ENCODE results near the gene ZDHHC17.

Gene ZDHHC17

DNA sequence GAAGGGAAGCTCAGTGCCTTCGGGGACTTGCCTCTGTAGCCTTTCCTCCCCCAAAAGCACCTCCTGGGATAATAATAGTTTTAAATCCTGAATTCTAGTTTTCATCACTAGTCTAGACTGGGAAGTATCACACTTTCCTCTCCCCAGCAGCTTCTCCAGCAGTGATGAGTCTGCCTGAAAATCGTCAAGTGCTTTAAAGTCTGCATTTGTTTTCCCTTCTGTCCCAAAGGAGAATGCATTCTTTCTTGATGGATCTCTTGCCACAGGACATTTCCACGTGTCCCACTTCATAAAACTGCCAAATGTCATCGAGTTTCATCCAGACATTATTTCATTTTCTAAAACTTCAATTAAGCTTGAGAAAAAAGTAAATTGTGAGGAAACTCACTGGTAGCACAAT is 99.9 kb downstream of the ZDHHC17 start:
- peak overlapping the region in 2 of 11 experiments; percentile 5 to 7; a peak in 3 of 22 replicates for H3K9ac ChIP-seq
- H3K9me3 ChIP-seq (replicated peaks in 1 of 11) = peaks cover 0 to 9% (median 4%) of the 10 kb centered on the region in 11 experiments; a peak in 11 of 22 replicates
- no peaks in the 10 kb centered on the region for H3K27me3 ChIP-seq
- H3K36me3 ChIP-seq = peaks cover 0 to 35% (median 16%) of the 10 kb centered on the region in 11 experiments; a peak in 10 of 22 replicates
- no peak for TF ChIP-seq Cebpa-rat (IDR thresholded peaks at IDR 0.05)
- peak overlapping the region; percentile 40 to 97 (median 87); a peak in 21 of 22 replicates for H3K4me2 ChIP-seq
- H3K4me1 ChIP-seq = peaks cover 54 to 83% (median 72%) of the 10 kb centered on the region in 10 experiments
- no peak overlapping the region for H3K4me3 ChIP-seq
- no peaks in the 10 kb centered on the region; a peak in 1 of 22 replicates for H4K20me1 ChIP-seq
- H3K27ac ChIP-seq = peak overlapping the region in 7 of 11 experiments; percentile 0 to 84 (median 25); a peak in 8 of 22 replicates

DNA sequence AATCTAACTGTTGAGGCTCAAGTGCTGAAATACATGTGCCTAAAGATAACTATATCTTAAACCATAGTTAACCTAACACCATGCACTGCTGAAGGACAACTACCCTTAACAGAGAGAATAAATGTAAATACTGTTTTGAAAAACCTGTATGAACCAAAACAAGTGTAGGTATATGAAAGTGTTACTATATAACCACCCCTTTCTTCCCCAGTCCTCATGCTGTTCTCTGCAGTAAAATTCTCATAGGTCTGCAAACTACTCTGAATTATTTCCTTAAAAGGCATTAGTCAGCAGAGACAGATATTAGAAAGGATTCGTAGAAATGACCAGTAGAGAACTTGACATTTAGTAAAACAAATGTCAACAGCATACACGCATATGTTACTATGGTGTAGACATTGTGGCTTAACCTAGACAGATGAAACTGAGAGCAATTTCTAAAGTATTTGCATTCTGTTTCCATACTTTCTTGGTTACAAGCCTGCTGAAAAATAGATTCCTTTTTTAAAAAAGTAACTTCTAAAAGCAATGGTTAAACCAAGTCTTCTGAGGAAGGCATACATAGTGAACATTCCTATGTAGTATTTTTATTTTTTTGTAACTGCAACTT is 101.0 kb downstream of the ZDHHC17 start:
- peak overlapping the region in 2 of 10 experiments; percentile 12 to 51; a peak in 3 of 20 replicates for H3K4me3 ChIP-seq
- TF ChIP-seq Cebpa-rat (IDR thresholded peaks at IDR 0.05) = no peak
- peak overlapping the region in 4 of 11 experiments; percentile 11 to 74 (median 72); a peak in 5 of 22 replicates for H3K9ac ChIP-seq
- peak overlapping the region; percentile 1 to 97 (median 87); a peak in 21 of 22 replicates for H3K4me2 ChIP-seq
- H3K27me3 ChIP-seq = no peaks in the 10 kb centered on the region
- H3K36me3 ChIP-seq = peaks cover 0 to 36% (median 15%) of the 10 kb centered on the region in 11 experiments; a peak in 11 of 22 replicates
- H4K20me1 ChIP-seq = no peaks in the 10 kb centered on the region; a peak in 1 of 22 replicates
- peaks cover 0 to 20% (median 11%) of the 10 kb centered on the region in 11 experiments; a peak in 12 of 22 replicates for H3K9me3 ChIP-seq (replicated peaks in 1 of 11)
- H3K4me1 ChIP-seq = peaks cover 46 to 78% (median 63%) of the 10 kb centered on the region in 10 experiments
- peak overlapping the region in 7 of 11 experiments; percentile 70 to 84 (median 78); a peak in 11 of 22 replicates for H3K27ac ChIP-seq

DNA sequence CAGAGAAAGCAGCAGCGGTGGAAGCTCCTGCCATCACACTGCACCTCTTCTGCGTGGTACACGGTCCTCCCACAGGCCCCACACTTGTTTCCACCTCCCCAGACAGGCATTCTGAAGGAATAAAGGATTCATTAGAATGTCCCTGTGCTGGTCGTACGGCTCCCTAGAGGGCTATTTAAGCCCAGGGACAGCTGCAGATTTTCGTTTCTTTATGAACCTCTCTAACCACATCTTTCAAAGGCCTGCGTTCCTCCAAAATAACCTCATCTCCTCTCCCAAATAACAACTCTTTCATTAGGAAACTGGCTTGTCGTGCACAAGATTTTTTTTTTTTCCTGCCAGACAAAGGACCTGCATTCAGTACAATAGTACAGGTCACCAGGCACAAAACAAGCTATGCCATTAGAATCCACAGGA is 102.2 kb downstream of the ZDHHC17 start:
- Histone ChIP-seq H3K9me3 (replicated peaks in 1 of 11) (peaks cover 0 to 25% (median 11%) of the 10 kb centered on the region in 11 experiments; a peak in 12 of 22 replicates), H4K20me1 (no peaks in the 10 kb centered on the region), H3K9ac (peak overlapping the region in 9 of 11 experiments; percentile 46 to 74 (median 67); a peak in 18 of 22 replicates), H3K4me1 (peaks cover 46 to 82% (median 57%) of the 10 kb centered on the region in 10 experiments), H3K4me3 (peak overlapping the region in 8 of 10 experiments; percentile 21 to 56 (median 46); a peak in 14 of 20 replicates), H3K27ac (peak overlapping the region in 10 of 11 experiments; percentile 15 to 84 (median 76); a peak in 20 of 22 replicates), H3K36me3 (peaks cover 0 to 31% (median 14%) of the 10 kb centered on the region in 11 experiments; a peak in 11 of 22 replicates), H3K27me3 (no peaks in the 10 kb centered on the region), H3K4me2 (peak overlapping the region; percentile 72 to 97 (median 87))
- TF ChIP-seq Cebpa-rat (IDR thresholded peaks at IDR 0.05) = no peak

DNA sequence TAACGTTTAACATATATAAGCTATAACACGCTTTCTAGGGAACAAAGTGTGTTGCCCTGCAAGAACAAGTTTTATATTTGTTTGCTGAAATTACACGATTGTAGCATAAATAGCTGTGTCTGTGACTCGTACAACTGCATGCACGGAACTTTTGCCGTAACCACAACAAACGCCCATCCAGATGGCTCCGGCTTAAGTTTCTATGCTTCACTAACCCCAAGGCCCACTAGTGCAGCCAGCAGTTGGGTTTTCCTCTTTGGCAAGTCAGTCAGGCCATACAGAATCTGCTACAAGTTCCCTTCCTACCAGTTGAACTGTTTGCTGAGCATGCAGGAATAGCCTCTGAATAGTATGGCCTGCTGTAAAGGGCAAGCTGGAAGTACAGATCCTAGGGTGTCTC is 102.8 kb downstream of the ZDHHC17 start:
- H3K27ac ChIP-seq = peak overlapping the region in 10 of 11 experiments; percentile 15 to 84 (median 76); a peak in 20 of 22 replicates
- no peaks in the 10 kb centered on the region for H4K20me1 ChIP-seq
- H3K9ac ChIP-seq = peak overlapping the region in 9 of 11 experiments; percentile 46 to 74 (median 67); a peak in 18 of 22 replicates
- peaks cover 0 to 27% (median 11%) of the 10 kb centered on the region in 11 experiments; a peak in 12 of 22 replicates for H3K9me3 ChIP-seq (replicated peaks in 1 of 11)
- H3K4me2 ChIP-seq = peak overlapping the region; percentile 72 to 97 (median 87)
- TF ChIP-seq Cebpa-rat (IDR thresholded peaks at IDR 0.05) = no peak
- H3K27me3 ChIP-seq = no peaks in the 10 kb centered on the region
- H3K4me3 ChIP-seq = peak overlapping the region in 8 of 10 experiments; percentile 21 to 56 (median 46); a peak in 13 of 20 replicates
- peaks cover 0 to 26% (median 10%) of the 10 kb centered on the region in 11 experiments; a peak in 10 of 22 replicates for H3K36me3 ChIP-seq
- peaks cover 46 to 86% (median 59%) of the 10 kb centered on the region in 10 experiments for H3K4me1 ChIP-seq

DNA sequence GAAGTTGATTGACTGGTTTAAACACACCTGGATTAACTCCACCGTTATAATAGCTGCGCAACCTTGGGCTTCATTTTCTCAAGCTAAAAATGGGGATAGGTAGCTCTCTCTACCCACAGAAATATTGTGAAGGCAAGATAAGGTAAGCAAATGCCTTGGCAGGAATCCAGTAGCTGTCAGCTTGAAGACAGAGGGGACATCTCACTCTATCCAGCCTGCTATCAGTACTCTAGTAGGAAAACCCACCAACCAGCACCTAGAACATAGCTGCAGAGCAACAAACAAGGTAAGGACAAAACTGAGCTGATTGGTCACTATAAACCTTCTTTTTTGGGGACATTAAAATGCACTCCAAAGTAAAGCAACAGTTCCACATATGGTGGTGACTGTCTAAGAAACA is 107.2 kb downstream of the ZDHHC17 start:
- H3K4me1 ChIP-seq = peaks cover 17 to 60% (median 36%) of the 10 kb centered on the region in 10 experiments
- H3K4me3 ChIP-seq = no peak overlapping the region
- H3K9me3 ChIP-seq (replicated peaks in 1 of 11) = peaks cover 0 to 29% (median 14%) of the 10 kb centered on the region in 11 experiments; a peak in 13 of 22 replicates

DNA sequence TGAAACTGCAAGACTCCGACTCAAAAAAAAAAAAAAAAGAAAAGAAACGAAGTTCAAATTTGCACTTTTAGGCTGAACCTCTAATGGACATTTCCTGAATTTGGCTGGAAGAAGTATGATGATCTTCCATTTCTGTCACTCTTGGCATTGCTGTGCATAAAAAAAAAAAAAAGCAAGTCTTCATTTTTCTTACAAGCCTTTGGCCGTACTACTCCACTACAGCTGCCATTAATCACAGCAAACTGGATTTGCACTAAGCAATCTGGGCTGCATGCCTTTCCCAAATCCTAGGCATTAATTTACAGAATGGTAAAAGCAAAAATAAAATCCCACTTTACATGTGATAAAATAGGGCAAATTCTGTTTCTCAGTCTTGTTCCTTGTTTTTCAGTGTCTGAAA is 107.8 kb downstream of the ZDHHC17 start:
- H3K9me3 ChIP-seq (replicated peaks in 1 of 11) = peaks cover 0 to 29% (median 14%) of the 10 kb centered on the region in 11 experiments; a peak in 13 of 22 replicates
- H3K36me3 ChIP-seq = peaks cover 0 to 23% (median 0%) of the 10 kb centered on the region in 11 experiments; a peak in 5 of 22 replicates
- no peak overlapping the region for H3K9ac ChIP-seq
- no peak for TF ChIP-seq Cebpa-rat (IDR thresholded peaks at IDR 0.05)
- H3K4me1 ChIP-seq = peaks cover 10 to 61% (median 34%) of the 10 kb centered on the region in 10 experiments
- H3K27ac ChIP-seq = no peak overlapping the region
- H3K4me3 ChIP-seq = no peak overlapping the region
- peak overlapping the region in 8 of 11 experiments; percentile 18 to 55 (median 28); a peak in 12 of 22 replicates for H3K4me2 ChIP-seq
- H3K27me3 ChIP-seq = 0 out of 22 replicates have a peak, but pooled peaks cover 0 to 2% (median 0%) of the 10 kb centered on the region in 11 experiments
- H4K20me1 ChIP-seq = no peaks in the 10 kb centered on the region

More for the DNA sequence above, 107.2 kb downstream of the ZDHHC17 start:
- Histone ChIP-seq H3K9ac (no peak overlapping the region), H4K20me1 (no peaks in the 10 kb centered on the region), H3K27ac (no peak overlapping the region), H3K27me3 (no peaks in the 10 kb centered on the region), H3K36me3 (peaks cover 0 to 23% (median 0%) of the 10 kb centered on the region in 11 experiments; a peak in 5 of 22 replicates), H3K4me2 (peak overlapping the region in 2 of 11 experiments; percentile 3 to 8; a peak in 1 of 22 replicates)
- no peak for TF ChIP-seq Cebpa-rat (IDR thresholded peaks at IDR 0.05)

DNA sequence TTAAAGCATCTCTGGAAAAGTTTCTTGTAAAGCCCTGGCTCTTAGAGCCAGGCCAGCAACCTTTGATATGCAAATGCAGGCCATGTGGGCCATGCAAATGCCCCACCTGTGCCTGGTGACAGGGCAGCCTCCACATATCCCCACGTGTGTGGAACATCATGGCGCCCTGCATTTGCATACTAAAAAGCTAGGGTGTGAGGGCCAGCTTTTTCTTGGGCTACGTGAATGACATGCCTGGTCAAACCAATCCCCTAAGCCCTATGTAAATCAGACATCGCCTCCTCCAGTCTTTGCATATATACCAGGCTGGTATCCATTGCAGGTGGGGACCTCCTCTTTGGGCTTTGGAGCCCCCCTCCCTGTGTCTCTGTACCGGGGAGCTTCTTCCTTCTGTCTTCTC is 108.5 kb downstream of the ZDHHC17 start:
- Histone ChIP-seq H3K27ac (no peak overlapping the region), H3K9me3 (replicated peaks in 1 of 11) (peaks cover 0 to 29% (median 14%) of the 10 kb centered on the region in 11 experiments; a peak in 13 of 22 replicates), H3K27me3 (peaks cover 0 to 7% (median 0%) of the 10 kb centered on the region in 11 experiments; a peak in 6 of 22 replicates), H3K4me1 (peaks cover 4 to 61% (median 34%) of the 10 kb centered on the region in 10 experiments), H3K4me2 (peak overlapping the region in 8 of 11 experiments; percentile 18 to 55 (median 30); a peak in 10 of 22 replicates), H3K4me3 (no peak overlapping the region), H3K36me3 (peaks cover 0 to 23% (median 0%) of the 10 kb centered on the region in 11 experiments; a peak in 5 of 22 replicates), H3K9ac (no peak overlapping the region), H4K20me1 (no peaks in the 10 kb centered on the region)
- no peak for TF ChIP-seq Cebpa-rat (IDR thresholded peaks at IDR 0.05)

DNA sequence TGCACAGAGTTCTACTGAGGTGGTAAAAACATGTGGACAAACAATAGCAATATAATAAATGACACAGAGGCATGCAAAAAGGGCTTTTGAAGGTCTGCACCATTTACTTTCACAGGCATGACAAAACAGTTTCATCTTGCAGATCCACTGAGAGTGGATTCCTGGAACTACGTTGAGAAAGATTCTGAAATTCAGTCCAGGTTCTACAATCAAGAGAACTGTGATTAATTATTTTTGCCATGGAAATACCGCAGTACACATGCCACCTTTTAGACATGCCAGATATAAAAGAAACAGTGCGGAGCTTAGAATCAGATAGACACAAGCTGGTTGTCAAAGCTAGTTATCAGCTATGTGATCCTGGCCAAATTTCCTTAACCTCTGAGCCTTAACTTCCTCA is 110.1 kb downstream of the ZDHHC17 start:
- Histone ChIP-seq H3K9me3 (replicated peaks in 1 of 11) (peaks cover 0 to 23% (median 6%) of the 10 kb centered on the region in 11 experiments; a peak in 13 of 22 replicates), H3K9ac (no peak overlapping the region), H3K4me2 (no peak overlapping the region), H3K27me3 (peaks cover 0 to 20% (median 9%) of the 10 kb centered on the region in 11 experiments; a peak in 13 of 22 replicates), H3K27ac (no peak overlapping the region), H4K20me1 (no peaks in the 10 kb centered on the region), H3K4me3 (no peak overlapping the region), H3K36me3 (peaks cover 0 to 21% (median 0%) of the 10 kb centered on the region in 11 experiments; a peak in 5 of 22 replicates), H3K4me1 (peaks cover 0 to 47% (median 27%) of the 10 kb centered on the region in 10 experiments; a peak in 18 of 20 replicates)
- TF ChIP-seq Cebpa-rat (IDR thresholded peaks at IDR 0.05) = no peak
